ENCODE measurements around the gene GFRA1. TPM values are rescaled to one million over a fixed set of nuclear protein-coding genes. Genes with fewer than 3 reads are reported as not detected.
"Not testable (repeated sequence)": the region's sequence is repeated elsewhere in the genome, so short reads cannot be mapped to it uniquely, and the experiment has no call there.

Gene GFRA1
- total RNA-seq, 1 donor from 2014 or later: 4.2 TPM

DNA sequence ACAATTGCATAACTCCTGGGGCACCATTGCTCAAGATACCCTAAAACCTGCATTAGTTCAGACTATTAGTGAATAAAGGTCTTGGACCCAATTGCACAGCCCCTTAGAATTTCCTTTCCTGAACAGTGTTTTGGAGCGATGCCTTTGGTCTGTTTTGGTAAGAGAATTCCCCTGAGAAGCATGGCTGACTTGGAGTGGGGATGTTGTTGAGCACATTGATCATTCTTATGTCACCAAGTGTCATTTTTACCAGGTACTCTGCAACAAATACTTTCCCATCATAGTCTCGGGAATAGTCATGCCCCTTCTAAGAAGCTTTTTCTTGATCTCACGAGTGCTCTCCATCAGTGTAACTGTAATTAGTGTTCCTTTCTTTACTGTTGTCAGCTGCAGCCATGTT lies 229.7 kb downstream of the GFRA1 start:
- Mint-ChIP-seq H3K27me3 (ENCODE audit: unreplicated experiment) (no peaks in the 10 kb centered on the region), H3K4me1 (ENCODE audit: unreplicated experiment) (peaks cover 2% of the 10 kb centered on the region), H3K36me3 (ENCODE audit: low read depth, unreplicated experiment) (no peaks in the 10 kb centered on the region)

DNA sequence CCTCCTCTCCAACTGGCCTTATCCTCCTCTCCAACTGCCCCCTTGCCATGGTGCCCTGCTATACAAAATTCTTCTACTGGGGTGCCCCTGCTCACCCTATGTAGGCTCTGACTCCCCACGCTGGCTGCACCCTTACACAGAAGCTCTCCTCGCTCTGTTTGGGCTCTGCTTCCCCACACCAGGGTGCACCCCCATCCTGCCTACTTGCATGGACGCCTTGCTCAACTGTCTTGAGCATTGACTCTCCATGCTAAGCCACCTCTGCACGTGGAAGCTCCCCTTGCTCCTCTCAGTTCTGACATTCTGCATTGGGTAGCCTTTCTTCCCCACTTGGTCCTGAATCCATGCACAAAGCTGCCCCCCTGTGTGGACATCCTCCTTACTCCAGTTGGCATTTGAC lies 231.1 kb downstream of the GFRA1 start:
- H3K4me1 Mint-ChIP-seq (ENCODE audit: unreplicated experiment): peaks cover 2% of the 10 kb centered on the region
- H3K4me3 Mint-ChIP-seq (ENCODE audit: unreplicated experiment): no peak overlapping the region
- no peak for DNase-seq (ENCODE audit: low spot score)
- TF ChIP-seq, protein P1, sequence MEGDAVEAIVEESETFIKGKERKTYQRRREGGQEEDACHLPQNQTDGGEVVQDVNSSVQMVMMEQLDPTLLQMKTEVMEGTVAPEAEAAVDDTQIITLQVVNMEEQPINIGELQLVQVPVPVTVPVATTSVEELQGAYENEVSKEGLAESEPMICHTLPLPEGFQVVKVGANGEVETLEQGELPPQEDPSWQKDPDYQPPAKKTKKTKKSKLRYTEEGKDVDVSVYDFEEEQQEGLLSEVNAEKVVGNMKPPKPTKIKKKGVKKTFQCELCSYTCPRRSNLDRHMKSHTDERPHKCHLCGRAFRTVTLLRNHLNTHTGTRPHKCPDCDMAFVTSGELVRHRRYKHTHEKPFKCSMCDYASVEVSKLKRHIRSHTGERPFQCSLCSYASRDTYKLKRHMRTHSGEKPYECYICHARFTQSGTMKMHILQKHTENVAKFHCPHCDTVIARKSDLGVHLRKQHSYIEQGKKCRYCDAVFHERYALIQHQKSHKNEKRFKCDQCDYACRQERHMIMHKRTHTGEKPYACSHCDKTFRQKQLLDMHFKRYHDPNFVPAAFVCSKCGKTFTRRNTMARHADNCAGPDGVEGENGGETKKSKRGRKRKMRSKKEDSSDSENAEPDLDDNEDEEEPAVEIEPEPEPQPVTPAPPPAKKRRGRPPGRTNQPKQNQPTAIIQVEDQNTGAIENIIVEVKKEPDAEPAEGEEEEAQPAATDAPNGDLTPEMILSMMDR (IDR thresholded peaks at IDR 0.05; ENCODE audit: unreplicated experiment): no peak
- no peaks in the 10 kb centered on the region for H3K36me3 Mint-ChIP-seq (ENCODE audit: low read depth, unreplicated experiment)
- no peaks in the 10 kb centered on the region for H3K9me3 Mint-ChIP-seq (ENCODE audit: unreplicated experiment)
- no peak overlapping the region for H3K27ac Mint-ChIP-seq (ENCODE audit: unreplicated experiment)
- no peaks in the 10 kb centered on the region for H3K27me3 Mint-ChIP-seq (ENCODE audit: unreplicated experiment)

More for the DNA sequence above, 229.7 kb downstream of the GFRA1 start:
- no peaks in the 10 kb centered on the region for H3K9me3 Mint-ChIP-seq (ENCODE audit: unreplicated experiment)
- TF ChIP-seq, protein P1 (IDR thresholded peaks at IDR 0.05; ENCODE audit: unreplicated experiment): no peak
- no peak overlapping the region for H3K27ac Mint-ChIP-seq (ENCODE audit: unreplicated experiment)
- DNase-seq (ENCODE audit: low spot score): no peak
- no peak overlapping the region for H3K4me3 Mint-ChIP-seq (ENCODE audit: unreplicated experiment)

DNA sequence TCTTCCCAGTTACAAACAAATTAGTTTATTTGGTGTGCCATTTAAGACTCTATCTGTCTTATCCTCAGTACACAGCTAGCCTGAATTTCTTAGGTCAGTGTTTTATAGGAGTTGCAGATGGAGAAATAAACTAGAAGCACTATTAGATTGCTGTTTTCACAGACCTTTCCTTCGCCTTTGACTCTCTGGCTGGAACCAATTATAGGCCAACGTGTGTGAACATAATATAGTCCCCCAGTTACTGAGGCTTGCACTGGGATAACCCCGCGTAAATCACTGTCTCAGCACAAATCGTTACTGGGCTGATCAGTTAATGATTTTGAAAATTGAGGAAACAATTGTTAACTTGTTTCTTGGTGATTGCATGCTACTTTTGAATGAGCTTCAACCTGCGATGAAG lies 233.4 kb downstream of the GFRA1 start:
- H3K9me3 Mint-ChIP-seq (ENCODE audit: unreplicated experiment): no peaks in the 10 kb centered on the region
- TF ChIP-seq, protein P1 (IDR thresholded peaks at IDR 0.05; ENCODE audit: unreplicated experiment): no peak

DNA sequence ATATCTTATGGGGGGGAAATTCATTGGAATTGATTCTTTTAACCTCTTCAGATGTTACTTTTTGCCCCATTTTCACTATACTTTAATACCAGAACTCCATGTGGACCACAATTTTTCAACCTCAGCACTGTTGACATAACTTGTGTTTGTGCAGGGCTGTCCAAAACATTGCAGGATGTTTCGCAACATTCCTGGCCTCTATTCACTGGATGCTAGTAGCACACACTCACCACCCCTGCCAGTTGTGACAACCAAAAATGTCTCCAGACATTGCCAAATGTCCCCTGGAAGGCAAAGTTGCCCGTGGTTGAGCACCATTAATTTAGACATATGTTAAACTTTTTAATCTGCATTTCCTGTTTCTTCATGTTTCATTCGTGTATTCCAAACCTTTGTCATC lies 234.7 kb downstream of the GFRA1 start:
- no peaks in the 10 kb centered on the region for H3K27me3 Mint-ChIP-seq (ENCODE audit: unreplicated experiment)
- DNase-seq (ENCODE audit: low spot score): no peak
- TF ChIP-seq, protein P1 (IDR thresholded peaks at IDR 0.05; ENCODE audit: unreplicated experiment): no peak
- no peaks in the 10 kb centered on the region for H3K36me3 Mint-ChIP-seq (ENCODE audit: low read depth, unreplicated experiment)
- no peaks in the 10 kb centered on the region for H3K4me1 Mint-ChIP-seq (ENCODE audit: unreplicated experiment)
- H3K4me3 Mint-ChIP-seq (ENCODE audit: unreplicated experiment): no peak overlapping the region
- no peaks in the 10 kb centered on the region for H3K9me3 Mint-ChIP-seq (ENCODE audit: unreplicated experiment)
- H3K27ac Mint-ChIP-seq (ENCODE audit: unreplicated experiment): no peak overlapping the region

More for the DNA sequence above, 233.4 kb downstream of the GFRA1 start:
- Mint-ChIP-seq H3K27ac (ENCODE audit: unreplicated experiment) (no peak overlapping the region), H3K4me1 (ENCODE audit: unreplicated experiment) (peaks cover 2% of the 10 kb centered on the region), H3K36me3 (ENCODE audit: low read depth, unreplicated experiment) (no peaks in the 10 kb centered on the region), H3K27me3 (ENCODE audit: unreplicated experiment) (no peaks in the 10 kb centered on the region), H3K4me3 (ENCODE audit: unreplicated experiment) (no peak overlapping the region)
- DNase-seq (ENCODE audit: low spot score): no peak

DNA sequence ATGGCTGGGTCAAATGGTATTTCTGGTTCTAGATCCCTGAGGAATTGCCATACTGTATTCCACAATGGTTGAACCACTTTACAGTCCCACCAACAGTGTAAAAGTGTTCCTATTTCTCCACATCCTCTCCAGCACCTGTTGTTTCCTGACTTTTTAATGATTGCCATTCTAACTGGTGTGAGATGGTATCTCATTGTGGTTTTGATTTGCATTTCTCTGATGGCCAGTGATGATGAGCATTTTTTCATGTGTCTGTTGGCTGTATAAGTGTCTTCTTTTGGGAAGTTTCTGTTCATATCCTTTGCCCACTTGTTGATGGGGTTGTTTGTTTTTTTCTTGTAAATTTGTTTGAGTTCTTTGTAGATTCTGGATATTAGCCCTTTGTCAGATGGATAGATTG lies 237.6 kb downstream of the GFRA1 start:
- H3K4me1 Mint-ChIP-seq (ENCODE audit: unreplicated experiment); H3K27ac Mint-ChIP-seq (ENCODE audit: unreplicated experiment); H3K27me3 Mint-ChIP-seq (ENCODE audit: unreplicated experiment); DNase-seq (ENCODE audit: low spot score); H3K36me3 Mint-ChIP-seq (ENCODE audit: low read depth, unreplicated experiment); H3K4me3 Mint-ChIP-seq (ENCODE audit: unreplicated experiment); H3K9me3 Mint-ChIP-seq (ENCODE audit: unreplicated experiment): not testable (repeated sequence)

DNA sequence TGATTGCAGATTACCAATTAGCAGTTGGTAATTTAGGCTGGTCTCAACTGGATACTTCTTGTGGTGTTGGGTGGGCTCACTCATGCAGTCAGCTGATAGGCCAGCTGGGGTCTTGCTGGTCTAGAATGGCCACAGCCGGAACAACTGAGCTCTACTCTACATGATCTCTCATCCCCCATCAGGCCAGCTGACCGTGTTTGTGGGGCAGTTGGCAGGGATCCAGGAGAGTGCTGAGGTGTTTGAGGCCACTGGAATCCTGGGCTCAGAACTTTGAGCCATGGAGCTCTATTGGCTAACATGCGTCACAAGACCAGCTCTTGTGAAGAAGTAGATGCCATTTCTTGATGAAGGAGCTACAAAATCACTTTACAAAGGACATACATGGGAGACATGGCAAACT lies 242.4 kb downstream of the GFRA1 start:
- no peaks in the 10 kb centered on the region for H3K9me3 Mint-ChIP-seq (ENCODE audit: unreplicated experiment)
- no peaks in the 10 kb centered on the region for H3K4me1 Mint-ChIP-seq (ENCODE audit: unreplicated experiment)
- no peaks in the 10 kb centered on the region for H3K36me3 Mint-ChIP-seq (ENCODE audit: low read depth, unreplicated experiment)
- H3K4me3 Mint-ChIP-seq (ENCODE audit: unreplicated experiment): no peak overlapping the region
- no peaks in the 10 kb centered on the region for H3K27me3 Mint-ChIP-seq (ENCODE audit: unreplicated experiment)
- no peak overlapping the region for H3K27ac Mint-ChIP-seq (ENCODE audit: unreplicated experiment)
- no peak for DNase-seq (ENCODE audit: low spot score)
- TF ChIP-seq, protein P1 (IDR thresholded peaks at IDR 0.05; ENCODE audit: unreplicated experiment): no peak

Measured in endothelial cell (in vitro differentiated cells).